Measurements from ENCODE around the gene MDK. TPM values are rescaled to one million over a fixed set of nuclear protein-coding genes. Genes with fewer than 3 reads are reported as not detected.

Gene MDK
- total RNA-seq, 4 donors from 2014 or later: 5.0 to 25.0 (median 14.1) TPM

- no peak for ATAC-seq
- H3K9me3 ChIP-seq: no peaks in the 10 kb centered on the region
- 100% methylated on average over 1 of the region's 8 CpGs; no CpG with 5 or more reads in 1 of the 2 donors for WGBS, 2 donors (ENCODE audit: low coverage in 1 of 2)
- H3K4me1 ChIP-seq: peaks cover 0 to 72% (median 28%) of the 10 kb centered on the region in 3 donors
- TF ChIP-seq CTCF (IDR thresholded peaks at IDR 0.05) (no peak), POLR2A (IDR thresholded peaks at IDR 0.05) (no peak), POLR2AphosphoS5 (IDR thresholded peaks at IDR 0.05) (no peak), EP300 (IDR thresholded peaks at IDR 0.05) (no peak)
- H3K4me3 ChIP-seq: no peak overlapping the region
- no peaks in the 10 kb centered on the region for H3K27me3 ChIP-seq
- H3K27ac ChIP-seq: peak overlapping the region in 1 of 4 donors; percentile 13
- H3K36me3 ChIP-seq: peaks cover 0 to 3% of the 10 kb centered on the region in 2 donors
Measured at GRCh38 chr11:46351148-46351547, 30.3 kb upstream of the MDK start.

GRCh38 chr11:46351606-46352005, 29.9 kb upstream of the MDK start:
- no peak for ATAC-seq

GRCh38 chr11:46352063-46352841, 29.2 kb upstream of the MDK start:
- Histone ChIP-seq H3K9me3 (no peaks in the 10 kb centered on the region), H3K4me1 (peaks cover 0 to 63% (median 24%) of the 10 kb centered on the region in 3 donors), H3K27ac (peak overlapping the region in 2 of 4 donors; percentile 13 to 43), H3K27me3 (no peaks in the 10 kb centered on the region), H3K36me3 (peaks cover 0 to 8% of the 10 kb centered on the region in 2 donors), H3K4me3 (no peak overlapping the region)
- no peak for ATAC-seq
- WGBS, 2 donors (ENCODE audit: low coverage in 1 of 2): 50 to 57% methylated on average over 1 to 3 of the region's 33 CpGs
- TF ChIP-seq EP300 (IDR thresholded peaks at IDR 0.05) (no peak), CTCF (IDR thresholded peaks at IDR 0.05) (peak in 3 of 4 experiments; percentile 66 to 90 (median 75))

More at GRCh38 chr11:46351606-46352005, 29.9 kb upstream of the MDK start:
- Histone ChIP-seq H3K4me1 (peaks cover 0 to 68% (median 28%) of the 10 kb centered on the region in 3 donors), H3K4me3 (no peak overlapping the region), H3K27me3 (no peaks in the 10 kb centered on the region), H3K27ac (peak overlapping the region in 1 of 4 donors; percentile 13), H3K36me3 (peaks cover 0 to 7% of the 10 kb centered on the region in 2 donors), H3K9me3 (no peaks in the 10 kb centered on the region)
- no peak for TF ChIP-seq POLR2A (IDR thresholded peaks at IDR 0.05)
- TF ChIP-seq POLR2AphosphoS5 (IDR thresholded peaks at IDR 0.05): no peak
- TF ChIP-seq CTCF (IDR thresholded peaks at IDR 0.05): no peak
- TF ChIP-seq EP300 (IDR thresholded peaks at IDR 0.05): no peak
- WGBS, 2 donors (ENCODE audit: low coverage in 1 of 2): 64 to 100% methylated on average over 1 to 3 of the region's 5 CpGs

GRCh38 chr11:46353698-46354097, 27.8 kb upstream of the MDK start:
- Histone ChIP-seq H3K27ac (no peak overlapping the region), H3K4me1 (peaks cover 0 to 52% (median 18%) of the 10 kb centered on the region in 3 donors), H3K27me3 (no peaks in the 10 kb centered on the region), H3K4me3 (no peak overlapping the region), H3K36me3 (peaks cover 0 to 8% of the 10 kb centered on the region in 2 donors), H3K9me3 (no peaks in the 10 kb centered on the region)
- no peak for ATAC-seq
- 39% methylated on average over 5 of the region's 9 CpGs; no CpG with 5 or more reads in 1 of the 2 donors for whole genome bisulfite sequencing, 2 donors (ENCODE audit: low coverage in 1 of 2)
- no peak for TF ChIP-seq POLR2AphosphoS5 (IDR thresholded peaks at IDR 0.05)
- no peak for TF ChIP-seq EP300 (IDR thresholded peaks at IDR 0.05)
- no peak for TF ChIP-seq POLR2A (IDR thresholded peaks at IDR 0.05)
- TF ChIP-seq CTCF (IDR thresholded peaks at IDR 0.05): no peak

All from gastroesophageal sphincter (tissue), 4 donors.